OCI-LY3 (cell line): Measurements from ENCODE around the gene SLC26A11.

Experiments used
- CTCF ChIP-seq: fragments of 200-600, 300-600 bp; sonication (generic); IDR thresholded peaks from 2 replicates; pipeline ENCODE4 v1.5.1; 2014; ENCODE audit warnings: antibody characterized with exemption, low read length, low read depth
- EZH2phosphoT487 ChIP-seq: fragments of 200-600 bp; shearing (Covaris generic); IDR thresholded peaks from 2 replicates; pipeline ENCODE4 v1.6.1; 2018; ENCODE audit warnings: antibody characterized with exemption, mixed run types, low read depth

- no peak for TF ChIP-seq CTCF
- no peak for TF ChIP-seq EZH2phosphoT487
Measured at GRCh38 chr17:80283116-80283852, 63.1 kb downstream of the SLC26A11 start.
